Cardiac ventricle fibroblast (primary cell): ENCODE data around the gene GPC6. TPM values are rescaled to one million over a fixed set of nuclear protein-coding genes. Genes with fewer than 3 reads are reported as not detected.

ENCODE experiments used
- total RNA-seq: library from RNA; depleted of rRNA; stranded (reverse); fragments of >200 nt; gene quantifications from 2 replicates; pipeline ENCODE4 v1.2.3, GENCODE V29; 2015

The GPC6 gene
- 52.5 and 57.8 TPM in 2 replicates for total RNA-seq

GRCh38 chr13:93226623-93227279 lies at the start of gene GPC6:
GPC6 (plus strand) TSS chr13:93226807.

